ENCODE measurements around the gene AFG1L.

DNA sequence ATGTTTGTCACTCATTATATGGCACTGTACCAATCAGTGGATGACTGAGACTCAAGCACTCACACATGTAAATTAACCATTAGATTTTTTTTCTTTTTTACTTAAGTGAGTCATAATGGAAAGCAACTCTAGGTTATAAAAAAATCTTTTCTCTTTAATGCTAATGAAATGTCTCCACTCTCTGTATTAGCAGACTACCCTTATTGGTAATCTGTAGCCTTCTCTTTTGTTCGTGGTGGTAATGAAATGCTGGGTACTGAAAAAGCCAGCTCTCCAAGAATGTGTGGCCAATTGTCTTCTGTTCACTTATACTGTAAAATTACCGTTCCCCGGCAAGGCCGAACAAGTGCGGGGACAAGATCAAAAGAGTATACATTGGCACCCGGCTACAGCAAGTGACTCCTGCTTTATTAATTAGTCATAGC, 69.0 kb downstream of the AFG1L start:
- TF ChIP-seq, protein P1, sequence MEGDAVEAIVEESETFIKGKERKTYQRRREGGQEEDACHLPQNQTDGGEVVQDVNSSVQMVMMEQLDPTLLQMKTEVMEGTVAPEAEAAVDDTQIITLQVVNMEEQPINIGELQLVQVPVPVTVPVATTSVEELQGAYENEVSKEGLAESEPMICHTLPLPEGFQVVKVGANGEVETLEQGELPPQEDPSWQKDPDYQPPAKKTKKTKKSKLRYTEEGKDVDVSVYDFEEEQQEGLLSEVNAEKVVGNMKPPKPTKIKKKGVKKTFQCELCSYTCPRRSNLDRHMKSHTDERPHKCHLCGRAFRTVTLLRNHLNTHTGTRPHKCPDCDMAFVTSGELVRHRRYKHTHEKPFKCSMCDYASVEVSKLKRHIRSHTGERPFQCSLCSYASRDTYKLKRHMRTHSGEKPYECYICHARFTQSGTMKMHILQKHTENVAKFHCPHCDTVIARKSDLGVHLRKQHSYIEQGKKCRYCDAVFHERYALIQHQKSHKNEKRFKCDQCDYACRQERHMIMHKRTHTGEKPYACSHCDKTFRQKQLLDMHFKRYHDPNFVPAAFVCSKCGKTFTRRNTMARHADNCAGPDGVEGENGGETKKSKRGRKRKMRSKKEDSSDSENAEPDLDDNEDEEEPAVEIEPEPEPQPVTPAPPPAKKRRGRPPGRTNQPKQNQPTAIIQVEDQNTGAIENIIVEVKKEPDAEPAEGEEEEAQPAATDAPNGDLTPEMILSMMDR (IDR thresholded peaks at IDR 0.05 in 8 of 11, conservative IDR thresholded peaks at IDR 0.05 in 3 of 11) = no peak
- TF ChIP-seq POLR2AphosphoS5 (IDR thresholded peaks at IDR 0.05) = no peak

All from spleen (tissue), 7 donors.